GM12872 (cell line): Measurements from ENCODE around the gene GNAS-AS1.

Experiments
- TF ChIP-seq, protein P1 (sequence below): IDR thresholded peaks from 3 replicates; pipeline ENCODE4 v1.5.1; 2011; ENCODE audit warnings: low read depth, mild to moderate bottlenecking, low read length, moderate library complexity; ENCODE audit not compliant: insufficient read depth

The GNAS-AS1 gene

DNA sequence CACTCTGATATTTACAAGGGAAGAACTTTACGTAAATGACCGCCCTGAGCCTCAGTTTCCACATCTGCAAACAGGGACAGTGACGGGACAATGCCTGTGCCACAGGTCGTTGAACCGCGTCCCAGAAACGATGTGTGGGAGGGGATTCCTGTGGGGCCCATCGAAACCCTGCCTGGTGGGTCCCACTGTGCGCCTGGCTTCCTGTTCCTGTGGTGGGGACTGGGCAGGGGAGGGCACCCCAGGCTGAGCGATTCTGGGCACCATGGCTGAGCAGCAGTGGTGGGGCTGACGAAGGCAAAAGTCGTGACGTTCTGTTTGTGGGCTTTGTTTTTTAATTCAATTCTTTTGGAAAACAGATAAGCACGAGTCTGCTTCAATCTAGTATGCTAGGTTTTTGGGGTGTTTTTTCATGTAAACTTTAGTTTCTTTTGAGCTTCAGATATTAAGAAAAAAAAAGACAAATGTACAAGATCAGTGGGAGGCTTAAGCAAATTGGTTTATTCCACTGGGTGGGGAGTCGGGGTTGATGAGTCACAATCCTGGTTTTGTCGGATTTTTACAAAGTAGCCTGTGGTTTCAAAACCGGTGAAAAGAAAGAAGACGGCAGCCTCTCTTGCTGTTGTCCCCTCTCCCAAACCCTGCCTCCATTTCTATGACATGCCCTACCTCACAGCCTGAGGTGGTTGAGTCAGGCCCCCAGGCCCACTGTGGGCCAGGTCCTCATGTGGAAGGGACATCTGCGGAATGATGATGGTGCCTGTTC, 40.4 kb downstream of the GNAS-AS1 start:
- TF ChIP-seq, protein P1, sequence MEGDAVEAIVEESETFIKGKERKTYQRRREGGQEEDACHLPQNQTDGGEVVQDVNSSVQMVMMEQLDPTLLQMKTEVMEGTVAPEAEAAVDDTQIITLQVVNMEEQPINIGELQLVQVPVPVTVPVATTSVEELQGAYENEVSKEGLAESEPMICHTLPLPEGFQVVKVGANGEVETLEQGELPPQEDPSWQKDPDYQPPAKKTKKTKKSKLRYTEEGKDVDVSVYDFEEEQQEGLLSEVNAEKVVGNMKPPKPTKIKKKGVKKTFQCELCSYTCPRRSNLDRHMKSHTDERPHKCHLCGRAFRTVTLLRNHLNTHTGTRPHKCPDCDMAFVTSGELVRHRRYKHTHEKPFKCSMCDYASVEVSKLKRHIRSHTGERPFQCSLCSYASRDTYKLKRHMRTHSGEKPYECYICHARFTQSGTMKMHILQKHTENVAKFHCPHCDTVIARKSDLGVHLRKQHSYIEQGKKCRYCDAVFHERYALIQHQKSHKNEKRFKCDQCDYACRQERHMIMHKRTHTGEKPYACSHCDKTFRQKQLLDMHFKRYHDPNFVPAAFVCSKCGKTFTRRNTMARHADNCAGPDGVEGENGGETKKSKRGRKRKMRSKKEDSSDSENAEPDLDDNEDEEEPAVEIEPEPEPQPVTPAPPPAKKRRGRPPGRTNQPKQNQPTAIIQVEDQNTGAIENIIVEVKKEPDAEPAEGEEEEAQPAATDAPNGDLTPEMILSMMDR, result no peak

DNA sequence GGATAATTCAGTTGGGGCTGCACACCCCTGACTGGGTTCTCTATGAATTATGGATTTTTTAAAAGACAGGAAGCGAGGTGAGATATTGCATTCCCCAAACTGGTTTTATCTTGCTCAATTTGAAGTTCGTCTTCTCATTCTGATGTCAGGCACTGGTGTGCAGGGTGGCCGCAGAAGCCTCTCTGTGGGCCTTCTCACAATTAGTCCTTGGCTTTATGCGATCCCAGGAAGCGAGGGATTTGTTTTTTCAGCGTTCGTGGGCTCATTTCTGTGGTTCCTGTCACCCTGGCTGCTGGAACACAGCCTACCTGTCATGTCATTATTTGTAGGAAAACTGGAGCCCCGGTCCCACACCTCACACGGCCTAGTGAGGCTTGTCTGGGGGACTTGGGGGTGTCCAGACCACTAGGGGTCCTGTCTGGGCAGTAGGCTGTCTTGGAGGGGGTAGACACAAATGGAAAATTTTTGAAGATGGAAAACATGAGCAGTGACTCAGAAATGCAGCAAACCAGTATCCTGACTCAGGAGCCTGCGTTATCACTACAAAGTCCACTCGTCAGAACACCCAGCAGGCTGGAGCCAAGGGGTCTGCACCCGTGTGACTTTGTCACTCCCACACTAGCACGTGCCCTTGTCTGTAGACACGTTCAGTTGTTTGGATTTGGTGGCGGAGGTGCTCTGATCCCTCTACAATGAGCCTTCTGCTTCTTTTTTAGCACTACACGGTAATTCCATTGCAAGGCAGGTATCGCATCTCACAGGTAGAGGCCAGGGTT, 42.2 kb downstream of the GNAS-AS1 start:
- TF ChIP-seq, protein P1, result no peak

DNA sequence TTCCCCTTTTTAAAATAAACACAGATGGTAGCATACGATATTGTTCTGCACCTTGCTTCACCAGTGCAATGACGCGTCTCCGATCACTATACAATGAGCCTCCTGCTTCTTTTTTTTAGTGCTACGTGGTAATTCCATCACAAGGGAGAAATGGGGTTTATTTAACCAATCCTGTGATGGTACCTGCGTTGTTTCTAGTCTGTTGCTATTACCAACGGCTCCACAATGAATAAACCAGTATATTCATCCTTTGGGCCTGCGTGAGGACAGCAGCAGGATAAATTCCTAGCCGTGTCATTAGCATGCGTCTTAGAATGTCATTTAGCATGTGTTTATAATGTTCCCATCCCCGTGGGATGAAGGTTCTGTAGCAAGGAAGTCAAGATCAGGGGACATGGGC, 42.9 kb downstream of the GNAS-AS1 start:
- TF ChIP-seq, protein P1, result no peak

DNA sequence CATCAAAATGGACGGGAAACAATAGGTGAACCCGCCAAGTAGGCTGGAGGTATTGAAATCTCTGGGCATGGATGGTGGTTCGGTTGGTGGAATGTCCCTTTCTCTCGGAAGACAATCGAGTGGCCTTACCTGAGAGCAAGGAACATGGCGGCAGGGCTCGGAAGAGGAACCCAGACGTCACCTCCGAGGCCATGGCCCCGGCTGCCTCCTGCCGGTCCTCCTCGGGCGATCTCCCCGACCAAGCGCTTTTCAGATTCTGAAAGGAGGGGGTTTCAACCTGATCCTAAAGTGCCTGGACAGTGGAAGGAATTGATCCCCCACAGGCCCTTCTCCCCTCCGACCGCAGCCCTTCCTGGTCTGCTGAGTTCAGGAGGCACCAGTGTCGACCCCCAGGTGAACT, 47.2 kb downstream of the GNAS-AS1 start:
- TF ChIP-seq, protein P1, result no peak

DNA sequence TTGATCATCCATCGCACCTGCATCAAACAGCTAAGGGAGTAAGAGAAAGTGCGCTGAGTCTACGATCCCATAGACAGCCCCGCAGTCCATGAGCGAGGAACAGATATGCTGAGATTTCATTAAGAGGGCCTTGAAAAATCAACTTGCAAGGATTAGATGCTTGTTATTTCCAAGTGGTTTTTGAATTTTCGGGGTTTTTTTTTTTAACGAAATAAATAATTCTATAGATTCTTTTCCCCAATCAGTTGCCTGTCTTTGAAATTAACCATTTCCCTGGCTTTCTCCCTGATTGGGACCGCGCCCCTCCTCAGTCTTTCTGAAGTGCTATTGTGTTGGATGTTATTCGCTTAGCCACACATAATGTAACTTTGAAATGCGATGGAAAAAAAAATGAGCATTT, 48.6 kb downstream of the GNAS-AS1 start:
- TF ChIP-seq, protein P1, result no peak

DNA sequence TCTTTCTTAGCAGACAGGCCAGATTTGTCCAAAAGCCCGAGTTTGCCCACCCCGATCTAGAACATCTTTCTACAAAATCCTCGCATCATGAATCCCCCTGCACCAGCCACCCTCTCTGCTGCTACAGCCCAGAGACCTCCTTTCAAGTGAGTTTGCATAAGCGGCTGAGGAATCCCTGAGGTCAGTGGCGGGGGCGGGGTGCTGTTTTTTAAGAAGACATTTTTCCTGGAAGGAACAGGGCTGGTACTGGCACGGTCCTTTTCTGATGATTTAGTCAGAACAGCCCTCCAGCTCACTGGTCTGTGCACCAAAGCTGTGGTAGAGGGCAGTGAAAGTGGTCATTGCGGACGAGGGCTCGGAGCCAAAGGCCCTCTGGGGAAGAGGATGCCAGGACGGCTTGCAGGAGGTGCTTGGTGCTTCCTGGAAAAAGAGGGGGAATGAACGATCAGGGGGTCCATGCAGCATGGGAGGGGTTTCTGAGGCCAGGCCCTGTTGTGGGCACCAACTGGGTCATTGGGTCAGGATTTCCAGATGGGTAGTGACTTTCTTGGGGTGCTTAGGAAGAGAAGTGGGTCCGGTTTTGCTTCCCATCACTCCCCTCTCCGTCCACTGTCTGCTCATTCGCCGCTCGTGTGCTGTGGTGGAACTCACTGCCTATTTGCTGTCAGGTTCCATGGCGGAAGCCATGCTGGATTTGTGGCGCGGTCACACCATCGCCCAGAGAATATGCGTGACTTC, 50.4 kb downstream of the GNAS-AS1 start:
- TF ChIP-seq, protein P1, result no peak
